ENCODE measurements around the gene CAVIN1. TPM values are rescaled to one million over a fixed set of nuclear protein-coding genes. Genes with fewer than 3 reads are reported as not detected.
"Not testable (repeated sequence)": the region's sequence is repeated elsewhere in the genome, so short reads cannot be mapped to it uniquely, and the experiment has no call there.

CAVIN1 gene
- 342 and 371 TPM in 2 replicates for total RNA-seq

GRCh38 chr17:42422958-42423712 is at the start of gene CAVIN1:
TSS of gene CAVIN1 (minus strand) at chr17:42423256. CDS start at chr17:42423097, 159 bp downstream.
- peak; percentile 95 to 96 for DNase-seq (ENCODE audit: low read depth in 2 of 2)

GRCh38 chr17:42467889-42468288 is 44.8 kb upstream of the CAVIN1 start:
- no peak for DNase-seq (ENCODE audit: low read depth in 2 of 2)

- DNase-seq (ENCODE audit: low read depth in 2 of 2): peak in 1 of 2 donors; percentile 11
Measured at GRCh38 chr17:42463976-42464400, 40.9 kb upstream of the CAVIN1 start.

- no peak for DNase-seq (ENCODE audit: low read depth in 2 of 2)
Measured at GRCh38 chr17:42460371-42460770, 37.3 kb upstream of the CAVIN1 start.

- peak; percentile 58 to 79 for DNase-seq (ENCODE audit: low read depth in 2 of 2)
Measured at GRCh38 chr17:42459801-42460281, 36.8 kb upstream of the CAVIN1 start.

GRCh38 chr17:42459256-42459800 is 36.3 kb upstream of the CAVIN1 start:
- peak; percentile 26 to 36 for DNase-seq (ENCODE audit: low read depth in 2 of 2)

- DNase-seq (ENCODE audit: low read depth in 2 of 2): peak; percentile 87 to 93
Measured at GRCh38 chr17:42458497-42459255, 35.6 kb upstream of the CAVIN1 start, which contains the start of gene ATP6V0A1. TSS of gene ATP6V0A1 (plus strand) at chr17:42458878. CDS start at chr17:42460895, 2,017 bp downstream.

GRCh38 chr17:42457107-42457792 is 34.2 kb upstream of the CAVIN1 start:
- peak; percentile 4 for DNase-seq (ENCODE audit: low read depth in 2 of 2)

GRCh38 chr17:42456223-42457106 is 33.4 kb upstream of the CAVIN1 start:
- DNase-seq (ENCODE audit: low read depth in 2 of 2): peak; percentile 33 to 87

GRCh38 chr17:42454987-42455386 is 31.9 kb upstream of the CAVIN1 start:
- not testable (repeated sequence) for DNase-seq (ENCODE audit: low read depth in 2 of 2)

- no peak for DNase-seq (ENCODE audit: low read depth in 2 of 2)
Measured at GRCh38 chr17:42453439-42453838, 30.4 kb upstream of the CAVIN1 start.

GRCh38 chr17:42451270-42451669 is 28.2 kb upstream of the CAVIN1 start:
- DNase-seq (ENCODE audit: low read depth in 2 of 2): not testable (repeated sequence)

- DNase-seq (ENCODE audit: low read depth in 2 of 2): not testable (repeated sequence)
Measured at GRCh38 chr17:42449838-42450237, 26.8 kb upstream of the CAVIN1 start.

- DNase-seq (ENCODE audit: low read depth in 2 of 2): not testable (repeated sequence)
Measured at GRCh38 chr17:42449176-42449575, 26.1 kb upstream of the CAVIN1 start.

GRCh38 chr17:42442196-42442565 is 19.1 kb upstream of the CAVIN1 start:
- peak; percentile 17 to 53 for DNase-seq (ENCODE audit: low read depth in 2 of 2)

- DNase-seq (ENCODE audit: low read depth in 2 of 2): no peak
Measured at GRCh38 chr17:42441371-42442195, 18.5 kb upstream of the CAVIN1 start.

GRCh38 chr17:42438600-42439567 is 15.8 kb upstream of the CAVIN1 start:
- peak; percentile 53 to 58 for DNase-seq (ENCODE audit: low read depth in 2 of 2)

GRCh38 chr17:42436391-42436790 is 13.3 kb upstream of the CAVIN1 start:
- peak; percentile 94 to 96 for DNase-seq (ENCODE audit: low read depth in 2 of 2)

All from lung microvascular endothelial cell (primary cell).